Mesendoderm (in vitro differentiated cells): ENCODE data around the gene MRPL37.

Experiments
- DNase-seq: peaks from one replicate; pipeline ENCODE4 v3.0.0; 2013
- H2AK5ac ChIP-seq: 2 replicates; pipeline ENCODE4 v1.6.1; 2013; ENCODE audit warnings: low read length, inconsistent platforms
- H2BK120ac ChIP-seq: 2 replicates; pipeline ENCODE4 v1.6.1; 2013; ENCODE audit warnings: low read depth, mild to moderate bottlenecking, low read length, moderate library complexity, mixed read lengths
- H2BK15ac ChIP-seq: replicated peaks from 2 replicates; pipeline ENCODE4 v1.6.1; 2013; ENCODE audit warnings: low read depth, mild to moderate bottlenecking, moderate library complexity
- H2BK5ac ChIP-seq: 2 replicates; pipeline ENCODE4 v1.6.1; 2013; ENCODE audit warnings: low read length, inconsistent platforms
- H3K18ac ChIP-seq: 2 replicates; pipeline ENCODE4 v1.6.1; 2013; ENCODE audit warnings: mild to moderate bottlenecking, low read length, mixed read lengths
- H3K23ac ChIP-seq: one replicate; pipeline ENCODE4 v1.6.1; 2013; ENCODE audit warnings: low read length
- H3K27ac ChIP-seq: 2 replicates; pipeline ENCODE4 v1.5.1; 2013; ENCODE audit warnings: low read depth, mild to moderate bottlenecking, inconsistent platforms, low read length, moderate library complexity
- H3K27me3 ChIP-seq: 2 replicates; pipeline ENCODE4 v1.6.1; 2013; ENCODE audit warnings: low read length, control low read depth, mild to moderate bottlenecking, inconsistent platforms; ENCODE audit not compliant: insufficient read depth, poor library complexity
- H3K36me3 ChIP-seq: 2 replicates; pipeline ENCODE4 v1.6.1; 2013; ENCODE audit warnings: low read length, inconsistent platforms; ENCODE audit not compliant: control insufficient read depth, insufficient read depth
- H3K4ac ChIP-seq: one replicate; pipeline ENCODE4 v1.6.1; 2013; ENCODE audit warnings: low read depth, mild to moderate bottlenecking, low read length, moderate library complexity
- H3K4me1 ChIP-seq: 2 replicates; pipeline ENCODE4 v1.6.1; 2013; ENCODE audit warnings: low read depth, low read length, inconsistent platforms; ENCODE audit not compliant: control insufficient read depth
- H3K4me2 ChIP-seq: 2 replicates; pipeline ENCODE4 v1.6.1; 2013; ENCODE audit warnings: low read length
- H3K4me3 ChIP-seq: 2 replicates; pipeline ENCODE4 v1.5.1; 2013; ENCODE audit warnings: mild to moderate bottlenecking, low read length
- H3K56ac ChIP-seq: one replicate; pipeline ENCODE4 v1.6.1; 2013; ENCODE audit warnings: low read length
- H3K79me1 ChIP-seq: 2 replicates; pipeline ENCODE4 v1.6.1; 2013; ENCODE audit warnings: low read length, inconsistent platforms
- H3K79me2 ChIP-seq: 2 replicates; pipeline ENCODE4 v1.6.1; 2013; ENCODE audit warnings: mild to moderate bottlenecking, low read length; ENCODE audit not compliant: control insufficient read depth, insufficient read depth
- H3K9ac ChIP-seq: 2 replicates; pipeline ENCODE4 v1.6.1; 2013; ENCODE audit warnings: low read length, inconsistent platforms
- H4K5ac ChIP-seq: one replicate; pipeline ENCODE4 v1.6.1; 2013; ENCODE audit warnings: low read length
- H4K8ac ChIP-seq: one replicate; pipeline ENCODE4 v1.6.1; 2013; ENCODE audit warnings: low read depth, mild to moderate bottlenecking, control low read depth, low read length, moderate library complexity
- WGBS: extraction: QIAGEN DNeasy Blood & Tissue Kit; methylation state at CpG from one replicate; pipeline ENCODE4 v1.1.7; 2013; ENCODE audit warnings: low lambda C conversion rate, missing lambda C conversion rate; ENCODE audit not compliant: insufficient coverage; ENCODE audit errors: extremely low coverage; 5-methylcytosine and 5-hydroxymethylcytosine counted together

The MRPL37 gene

GRCh38 chr1:54168206-54168965, 31.6 kb upstream of the MRPL37 start:
- no peak overlapping the region for H3K4ac ChIP-seq
- no peak overlapping the region for H3K27ac ChIP-seq
- H2BK120ac ChIP-seq: no peak overlapping the region
- H3K27me3 ChIP-seq: no peaks in the 10 kb centered on the region
- no CpG with 5 or more reads among the region's 8 CpGs for WGBS
- no peak for DNase-seq
- no peak overlapping the region for H3K9ac ChIP-seq
- H4K8ac ChIP-seq: no peak overlapping the region
- H3K4me3 ChIP-seq: no peak overlapping the region
- H2BK15ac ChIP-seq: no peak overlapping the region
- H2BK5ac ChIP-seq: no peak overlapping the region
- H3K23ac ChIP-seq: no peak overlapping the region
- H3K56ac ChIP-seq: no peak overlapping the region
- no peaks in the 10 kb centered on the region for H3K79me1 ChIP-seq
- H3K4me1 ChIP-seq: no peaks in the 10 kb centered on the region
- no peaks in the 10 kb centered on the region for H3K79me2 ChIP-seq
- H3K18ac ChIP-seq: no peak overlapping the region
- no peak overlapping the region for H4K5ac ChIP-seq
- H3K4me2 ChIP-seq: no peak overlapping the region
- no peaks in the 10 kb centered on the region for H3K36me3 ChIP-seq
- H2AK5ac ChIP-seq: no peak overlapping the region

DNA sequence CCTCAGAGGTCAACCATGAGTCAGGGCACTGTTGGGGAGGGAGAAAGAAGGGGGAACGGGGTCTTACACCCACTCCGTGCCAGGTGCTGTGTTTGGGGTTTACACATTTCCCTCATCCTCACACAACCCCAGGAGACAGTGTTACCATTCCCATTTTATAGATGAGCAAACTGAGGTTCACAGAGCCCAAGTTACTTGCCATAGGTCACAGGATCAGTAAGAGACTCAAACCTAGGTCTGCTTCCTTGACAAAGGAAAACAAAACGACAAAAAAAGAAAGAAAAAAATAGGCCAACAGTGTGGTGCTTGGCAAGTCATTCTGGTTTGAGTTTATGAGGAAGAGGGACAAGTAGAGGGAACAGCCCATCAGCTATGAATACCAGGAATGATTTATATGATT, 30.9 kb upstream of the MRPL37 start:
- H4K5ac ChIP-seq: no peak overlapping the region
- H2AK5ac ChIP-seq: no peak overlapping the region
- no CpG with 5 or more reads among the region's 3 CpGs for WGBS
- H3K56ac ChIP-seq: no peak overlapping the region
- H3K4me3 ChIP-seq: no peak overlapping the region
- no peak overlapping the region for H4K8ac ChIP-seq
- no peak for DNase-seq
- no peak overlapping the region for H3K18ac ChIP-seq
- no peaks in the 10 kb centered on the region for H3K79me2 ChIP-seq
- no peaks in the 10 kb centered on the region for H3K4me1 ChIP-seq
- no peak overlapping the region for H2BK5ac ChIP-seq
- no peak overlapping the region for H3K4ac ChIP-seq
- H2BK15ac ChIP-seq: no peak overlapping the region
- no peak overlapping the region for H2BK120ac ChIP-seq
- H3K9ac ChIP-seq: no peak overlapping the region
- no peaks in the 10 kb centered on the region for H3K79me1 ChIP-seq
- no peak overlapping the region for H3K23ac ChIP-seq
- no peak overlapping the region for H3K27ac ChIP-seq
- H3K36me3 ChIP-seq: no peaks in the 10 kb centered on the region
- H3K4me2 ChIP-seq: no peak overlapping the region
- H3K27me3 ChIP-seq: no peaks in the 10 kb centered on the region

DNA sequence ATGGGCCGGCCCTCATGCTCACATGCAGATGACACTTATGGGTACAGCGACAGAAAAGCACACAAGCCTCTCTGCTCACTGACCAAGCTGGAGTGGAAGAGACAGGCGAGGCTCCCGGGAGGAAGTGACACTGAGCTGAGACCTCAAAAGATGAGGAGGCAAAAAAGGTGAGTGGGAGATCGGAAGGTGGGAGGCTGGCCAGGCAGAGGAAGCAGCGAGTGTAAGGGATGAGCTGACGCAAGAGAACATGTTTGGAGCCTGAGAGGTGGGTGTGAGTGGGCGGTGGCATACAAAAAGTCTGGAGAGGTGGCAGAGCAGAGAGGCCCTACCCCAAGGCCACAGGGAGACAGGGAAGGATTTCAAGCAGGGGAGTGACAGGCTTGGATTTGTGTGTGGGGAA, 29.0 kb upstream of the MRPL37 start:
- Histone ChIP-seq H3K18ac (no peak overlapping the region), H4K5ac (no peak overlapping the region), H3K27ac (no peak overlapping the region), H3K4ac (no peak overlapping the region), H2BK5ac (no peak overlapping the region), H3K79me2 (no peaks in the 10 kb centered on the region), H4K8ac (no peak overlapping the region), H3K79me1 (no peaks in the 10 kb centered on the region), H3K4me1 (no peaks in the 10 kb centered on the region), H3K4me2 (no peak overlapping the region), H3K56ac (no peak overlapping the region), H3K4me3 (no peak overlapping the region), H2BK15ac (no peak overlapping the region), H3K23ac (no peak overlapping the region), H3K36me3 (no peaks in the 10 kb centered on the region), H3K9ac (no peak overlapping the region), H2AK5ac (no peak overlapping the region), H3K27me3 (no peaks in the 10 kb centered on the region), H2BK120ac (no peak overlapping the region)
- no CpG with 5 or more reads among the region's 8 CpGs for WGBS
- no peak for DNase-seq

- no peaks in the 10 kb centered on the region for H3K79me1 ChIP-seq
- no peak overlapping the region for H2BK120ac ChIP-seq
- H2BK5ac ChIP-seq: no peak overlapping the region
- no peak overlapping the region for H4K8ac ChIP-seq
- no peak overlapping the region for H2AK5ac ChIP-seq
- no peak overlapping the region for H3K4me3 ChIP-seq
- no CpG with 5 or more reads among the region's 8 CpGs for WGBS
- no peak overlapping the region for H4K5ac ChIP-seq
- no peaks in the 10 kb centered on the region for H3K79me2 ChIP-seq
- no peak overlapping the region for H3K4me2 ChIP-seq
- H3K56ac ChIP-seq: no peak overlapping the region
- no peak overlapping the region for H3K27ac ChIP-seq
- no peaks in the 10 kb centered on the region for H3K36me3 ChIP-seq
- no peak overlapping the region for H3K9ac ChIP-seq
- no peak overlapping the region for H3K4ac ChIP-seq
- no peak overlapping the region for H3K18ac ChIP-seq
- no peaks in the 10 kb centered on the region for H3K4me1 ChIP-seq
- no peaks in the 10 kb centered on the region for H3K27me3 ChIP-seq
- H2BK15ac ChIP-seq: no peak overlapping the region
- no peak overlapping the region for H3K23ac ChIP-seq
- no peak for DNase-seq
Observed at GRCh38 chr1:54171606-54172005, 28.4 kb upstream of the MRPL37 start.

- H2BK5ac ChIP-seq: no peak overlapping the region
- H3K18ac ChIP-seq: no peak overlapping the region
- H3K4me2 ChIP-seq: no peak overlapping the region
- DNase-seq: no peak
- H3K56ac ChIP-seq: no peak overlapping the region
- H3K9ac ChIP-seq: no peak overlapping the region
- H4K5ac ChIP-seq: no peak overlapping the region
- H2BK15ac ChIP-seq: no peak overlapping the region
- H3K4me1 ChIP-seq: no peaks in the 10 kb centered on the region
- no peak overlapping the region for H4K8ac ChIP-seq
- H3K4ac ChIP-seq: no peak overlapping the region
- WGBS: no CpG with 5 or more reads among the region's 10 CpGs
- H3K27me3 ChIP-seq: no peaks in the 10 kb centered on the region
- no peaks in the 10 kb centered on the region for H3K79me2 ChIP-seq
- no peak overlapping the region for H3K4me3 ChIP-seq
- no peak overlapping the region for H3K27ac ChIP-seq
- H3K23ac ChIP-seq: no peak overlapping the region
- no peaks in the 10 kb centered on the region for H3K36me3 ChIP-seq
- no peak overlapping the region for H2AK5ac ChIP-seq
- H3K79me1 ChIP-seq: no peaks in the 10 kb centered on the region
- no peak overlapping the region for H2BK120ac ChIP-seq
Observed at GRCh38 chr1:54172614-54173599, 27.1 kb upstream of the MRPL37 start.
